Measurements from ENCODE around the gene TTBK1. TPM values are rescaled to one million over a fixed set of nuclear protein-coding genes. Genes with fewer than 3 reads are reported as not detected.
"Not testable (repeated sequence)": the region's sequence is repeated elsewhere in the genome, so short reads cannot be mapped to it uniquely, and the experiment has no call there.

The TTBK1 gene
- total and polyA plus RNA-seq, 2 donors (not counting 1 experiment from before 2014, with no cell fraction given): under 0.01 TPM; not detected in 1

DNA sequence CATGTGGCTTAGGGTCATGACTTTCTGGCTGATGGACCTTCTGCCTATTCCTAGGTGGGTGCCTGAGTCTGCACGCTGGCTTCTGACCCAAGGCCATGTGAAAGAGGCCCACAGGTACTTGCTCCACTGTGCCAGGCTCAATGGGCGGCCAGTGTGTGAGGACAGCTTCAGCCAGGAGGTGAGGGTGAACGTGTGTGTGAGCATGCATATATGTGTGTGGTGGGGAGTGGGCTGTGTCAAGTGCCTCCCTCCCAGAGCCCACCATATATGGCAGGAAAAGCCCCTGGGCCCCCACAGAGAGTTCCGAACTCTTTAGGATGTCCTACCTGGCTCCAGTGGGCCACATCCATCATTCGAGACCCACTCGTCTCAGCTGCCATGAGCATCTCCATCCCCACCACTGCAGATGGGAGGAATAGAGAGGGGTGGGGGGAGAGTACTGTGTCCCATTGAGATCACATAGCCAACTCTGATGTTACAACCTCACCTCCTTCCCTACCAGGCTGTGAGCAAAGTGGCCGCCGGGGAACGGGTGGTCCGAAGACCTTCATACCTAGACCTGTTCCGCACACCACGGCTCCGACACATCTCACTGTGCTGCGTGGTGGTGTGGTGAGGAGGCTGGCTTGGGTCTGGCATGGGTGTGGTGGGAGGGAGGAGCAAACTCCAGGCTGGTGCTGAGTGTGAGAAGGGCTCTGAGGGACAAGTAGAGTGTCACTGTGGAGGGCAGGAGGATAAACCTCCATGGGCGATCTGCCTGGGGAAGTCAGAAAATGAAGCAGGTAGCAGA is 58.0 kb downstream of the TTBK1 start:
- no peak overlapping the region for H3K9ac ChIP-seq (ENCODE audit: insufficient read depth, low read length)
- TF ChIP-seq EZH2 (IDR thresholded peaks at IDR 0.05; ENCODE audit: low read length, missing control alignments) (no peak), CTCF (conservative IDR thresholded peaks at IDR 0.05 in 1 of 2, IDR thresholded peaks at IDR 0.05 in 1 of 2; ENCODE audit: low read depth in 1 of 2, low read length in 2 of 2) (no peak)
- no peaks in the 10 kb centered on the region for H3K79me2 ChIP-seq (ENCODE audit: control insufficient read depth, insufficient read depth, low read length)
- H3K9me3 ChIP-seq (ENCODE audit: control insufficient read depth, insufficient read depth, low read depth, low read length): no peaks in the 10 kb centered on the region
- no peaks in the 10 kb centered on the region for H3K4me1 ChIP-seq (ENCODE audit: control insufficient read depth, extremely low read depth, insufficient read depth, low read length)
- DNase-seq (ENCODE audit: low read depth in 2 of 2): no peak
- no peak overlapping the region for H3K4me3 ChIP-seq (replicated peaks in 1 of 4; ENCODE audit: control extremely low read depth in 1 of 4, insufficient read depth in 1 of 4, low read depth in 3 of 4, low read length in 4 of 4)
- no peaks in the 10 kb centered on the region for H3K36me3 ChIP-seq (ENCODE audit: control insufficient read depth, insufficient read depth, low read length)
- H3K4me2 ChIP-seq (ENCODE audit: extremely low read depth, insufficient read depth, low read length): no peak overlapping the region
- H2AFZ ChIP-seq (ENCODE audit: low read length): no peak overlapping the region
- no peaks in the 10 kb centered on the region for H4K20me1 ChIP-seq (ENCODE audit: control insufficient read depth, extremely low read depth, insufficient read depth, low read length)
- peaks cover 24% of the 10 kb centered on the region for H3K27me3 ChIP-seq (ENCODE audit: control insufficient read depth, insufficient read depth, low read length)
- H3K27ac ChIP-seq (ENCODE audit: insufficient read depth, low read length): no peak overlapping the region

GRCh38 chr6:43302126-43302525 is 58.8 kb downstream of the TTBK1 start:
- DNase-seq (ENCODE audit: low read depth in 2 of 2): no peak
- H3K79me2 ChIP-seq (ENCODE audit: control insufficient read depth, insufficient read depth, low read length): no peaks in the 10 kb centered on the region
- TF ChIP-seq EZH2 (IDR thresholded peaks at IDR 0.05; ENCODE audit: low read length, missing control alignments) (no peak), CTCF (conservative IDR thresholded peaks at IDR 0.05 in 1 of 2, IDR thresholded peaks at IDR 0.05 in 1 of 2; ENCODE audit: low read depth in 1 of 2, low read length in 2 of 2) (no peak)
- peaks cover 24% of the 10 kb centered on the region for H3K27me3 ChIP-seq (ENCODE audit: control insufficient read depth, insufficient read depth, low read length)
- no peak overlapping the region for H3K9ac ChIP-seq (ENCODE audit: insufficient read depth, low read length)
- no peaks in the 10 kb centered on the region for H3K9me3 ChIP-seq (ENCODE audit: control insufficient read depth, insufficient read depth, low read depth, low read length)
- no peak overlapping the region for H2AFZ ChIP-seq (ENCODE audit: low read length)
- H3K4me3 ChIP-seq (replicated peaks in 1 of 4; ENCODE audit: control extremely low read depth in 1 of 4, insufficient read depth in 1 of 4, low read depth in 3 of 4, low read length in 4 of 4): no peak overlapping the region
- no peak overlapping the region for H3K4me2 ChIP-seq (ENCODE audit: extremely low read depth, insufficient read depth, low read length)
- no peaks in the 10 kb centered on the region for H3K4me1 ChIP-seq (ENCODE audit: control insufficient read depth, extremely low read depth, insufficient read depth, low read length)
- H4K20me1 ChIP-seq (ENCODE audit: control insufficient read depth, extremely low read depth, insufficient read depth, low read length): no peaks in the 10 kb centered on the region
- H3K27ac ChIP-seq (ENCODE audit: insufficient read depth, low read length): no peak overlapping the region
- H3K36me3 ChIP-seq (ENCODE audit: control insufficient read depth, insufficient read depth, low read length): no peaks in the 10 kb centered on the region

DNA sequence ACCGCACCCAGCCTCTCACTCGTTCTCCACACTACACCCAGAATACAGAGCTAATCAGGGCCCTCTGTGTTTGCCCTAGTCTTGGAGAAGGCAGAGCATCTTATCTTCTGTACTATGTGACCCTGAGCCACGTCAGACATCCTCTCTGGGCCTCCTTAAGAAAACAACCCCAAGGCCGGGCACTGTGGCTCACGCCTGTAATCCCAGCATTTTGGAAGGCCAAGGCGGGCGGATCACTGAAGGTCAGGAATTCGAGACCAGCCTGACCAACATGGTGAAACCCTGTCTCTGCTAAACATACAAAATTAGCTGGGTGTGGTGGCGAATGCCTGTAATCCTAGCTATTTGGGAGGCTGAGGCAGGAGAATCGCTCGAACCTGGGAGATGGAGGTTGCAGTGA is 59.7 kb downstream of the TTBK1 start:
- H3K4me2 ChIP-seq (ENCODE audit: extremely low read depth, insufficient read depth, low read length); H2AFZ ChIP-seq (ENCODE audit: low read length); H3K79me2 ChIP-seq (ENCODE audit: control insufficient read depth, insufficient read depth, low read length); H3K27ac ChIP-seq (ENCODE audit: insufficient read depth, low read length); H4K20me1 ChIP-seq (ENCODE audit: control insufficient read depth, extremely low read depth, insufficient read depth, low read length); H3K9me3 ChIP-seq (ENCODE audit: control insufficient read depth, insufficient read depth, low read depth, low read length); H3K36me3 ChIP-seq (ENCODE audit: control insufficient read depth, insufficient read depth, low read length); H3K4me3 ChIP-seq (replicated peaks in 1 of 4; ENCODE audit: control extremely low read depth in 1 of 4, insufficient read depth in 1 of 4, low read depth in 3 of 4, low read length in 4 of 4); H3K9ac ChIP-seq (ENCODE audit: insufficient read depth, low read length); DNase-seq (ENCODE audit: low read depth in 2 of 2); H3K4me1 ChIP-seq (ENCODE audit: control insufficient read depth, extremely low read depth, insufficient read depth, low read length): not testable (repeated sequence)
- H3K27me3 ChIP-seq (ENCODE audit: control insufficient read depth, insufficient read depth, low read length): peaks cover 24% of the 10 kb centered on the region

Data from fibroblast of lung (primary cell).